HL-60 (cell line): ENCODE results near the gene PRKAG2.

Source experiments
- DNase-seq, 2 experiments: peaks; one replicate each; pipeline ENCODE4 v3.0.0-alpha.2; 2010 to 2020; ENCODE audit warnings: low read depth in 1 of 2, low spot score in 1 of 2
- H3K27ac ChIP-seq: fragments of 250-450 bp; sonication (Bioruptor Pico); replicated peaks from 2 replicates; pipeline ENCODE4 v1.5.1; 2020; ENCODE audit warnings: mild to moderate bottlenecking, moderate library complexity
- H3K27me3 ChIP-seq: fragments of 250-450 bp; sonication (Bioruptor Pico); 2 replicates; pipeline ENCODE4 v1.5.1; 2021; ENCODE audit warnings: mild to moderate bottlenecking, moderate library complexity; ENCODE audit not compliant: insufficient read depth, poor library complexity, severe bottlenecking
- H3K4me3 ChIP-seq: replicated peaks from 2 replicates; pipeline ENCODE4 v1.5.1; 2011; ENCODE audit warnings: mild to moderate bottlenecking, control low read depth, low read length; ENCODE audit not compliant: insufficient read depth
- CTCF ChIP-seq: IDR thresholded peaks from one replicate; pipeline ENCODE4 v1.5.1; 2011; ENCODE audit warnings: low read length, control low read depth, inconsistent platforms; ENCODE audit not compliant: insufficient read depth
- GABPA ChIP-seq: IDR thresholded peaks from 2 replicates; pipeline ENCODE4 v1.6.1; 2012; ENCODE audit warnings: low read depth
- POLR2AphosphoS5 ChIP-seq: IDR thresholded peaks from 2 replicates; pipeline ENCODE4 v1.6.1; 2012; ENCODE audit warnings: low read depth
- SPI1 ChIP-seq: IDR thresholded peaks from 2 replicates; pipeline ENCODE4 v1.6.1; 2012; ENCODE audit warnings: low read depth, mild to moderate bottlenecking, borderline replicate concordance
- TF ChIP-seq, protein P1 (sequence below): IDR thresholded peaks from 2 replicates; pipeline ENCODE4 v1.6.1; 2012; ENCODE audit warnings: low read depth; ENCODE audit not compliant: insufficient replicate concordance

Gene PRKAG2

DNA sequence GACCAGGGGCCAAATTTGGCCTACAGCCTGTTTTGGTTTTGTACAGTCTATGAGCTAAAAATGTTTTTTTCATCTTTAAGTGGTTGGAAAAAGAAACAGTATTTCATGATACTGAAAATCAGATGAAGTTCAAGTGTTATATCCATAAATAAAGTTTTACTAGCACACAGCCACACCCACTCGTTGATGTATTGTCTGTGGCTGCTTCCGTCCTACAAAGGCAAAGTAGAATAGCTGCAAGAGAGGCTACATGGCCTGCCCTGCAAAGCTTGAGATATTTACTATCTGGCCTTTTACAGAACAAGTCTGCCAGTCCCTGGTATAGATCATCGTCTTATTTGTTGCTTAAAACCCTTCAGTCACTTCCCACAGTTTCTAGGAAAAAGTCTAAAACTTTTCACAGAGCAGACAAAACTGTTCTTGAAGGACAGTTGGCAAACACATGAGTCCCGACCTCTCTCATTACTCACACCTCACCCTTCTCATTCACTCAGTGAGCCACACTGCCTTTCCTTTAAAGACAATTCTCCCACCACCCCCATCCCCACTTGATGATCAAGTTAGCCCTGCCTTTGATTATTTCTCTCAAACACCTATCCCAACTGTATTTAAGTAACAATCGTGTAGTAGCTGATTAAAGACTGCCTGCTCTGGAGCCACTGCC, 367.1 kb downstream of the PRKAG2 start:
- no peak overlapping the region for H3K4me3 ChIP-seq
- H3K27me3 ChIP-seq, result no peaks in the 10 kb centered on the region
- H3K27ac ChIP-seq, result no peak overlapping the region
- no peak for DNase-seq
- no peak for TF ChIP-seq POLR2AphosphoS5
- no peak for TF ChIP-seq CTCF
- TF ChIP-seq, protein P1, sequence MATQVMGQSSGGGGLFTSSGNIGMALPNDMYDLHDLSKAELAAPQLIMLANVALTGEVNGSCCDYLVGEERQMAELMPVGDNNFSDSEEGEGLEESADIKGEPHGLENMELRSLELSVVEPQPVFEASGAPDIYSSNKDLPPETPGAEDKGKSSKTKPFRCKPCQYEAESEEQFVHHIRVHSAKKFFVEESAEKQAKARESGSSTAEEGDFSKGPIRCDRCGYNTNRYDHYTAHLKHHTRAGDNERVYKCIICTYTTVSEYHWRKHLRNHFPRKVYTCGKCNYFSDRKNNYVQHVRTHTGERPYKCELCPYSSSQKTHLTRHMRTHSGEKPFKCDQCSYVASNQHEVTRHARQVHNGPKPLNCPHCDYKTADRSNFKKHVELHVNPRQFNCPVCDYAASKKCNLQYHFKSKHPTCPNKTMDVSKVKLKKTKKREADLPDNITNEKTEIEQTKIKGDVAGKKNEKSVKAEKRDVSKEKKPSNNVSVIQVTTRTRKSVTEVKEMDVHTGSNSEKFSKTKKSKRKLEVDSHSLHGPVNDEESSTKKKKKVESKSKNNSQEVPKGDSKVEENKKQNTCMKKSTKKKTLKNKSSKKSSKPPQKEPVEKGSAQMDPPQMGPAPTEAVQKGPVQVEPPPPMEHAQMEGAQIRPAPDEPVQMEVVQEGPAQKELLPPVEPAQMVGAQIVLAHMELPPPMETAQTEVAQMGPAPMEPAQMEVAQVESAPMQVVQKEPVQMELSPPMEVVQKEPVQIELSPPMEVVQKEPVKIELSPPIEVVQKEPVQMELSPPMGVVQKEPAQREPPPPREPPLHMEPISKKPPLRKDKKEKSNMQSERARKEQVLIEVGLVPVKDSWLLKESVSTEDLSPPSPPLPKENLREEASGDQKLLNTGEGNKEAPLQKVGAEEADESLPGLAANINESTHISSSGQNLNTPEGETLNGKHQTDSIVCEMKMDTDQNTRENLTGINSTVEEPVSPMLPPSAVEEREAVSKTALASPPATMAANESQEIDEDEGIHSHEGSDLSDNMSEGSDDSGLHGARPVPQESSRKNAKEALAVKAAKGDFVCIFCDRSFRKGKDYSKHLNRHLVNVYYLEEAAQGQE, result no peak
- no peak for TF ChIP-seq GABPA
- TF ChIP-seq SPI1, result no peak

DNA sequence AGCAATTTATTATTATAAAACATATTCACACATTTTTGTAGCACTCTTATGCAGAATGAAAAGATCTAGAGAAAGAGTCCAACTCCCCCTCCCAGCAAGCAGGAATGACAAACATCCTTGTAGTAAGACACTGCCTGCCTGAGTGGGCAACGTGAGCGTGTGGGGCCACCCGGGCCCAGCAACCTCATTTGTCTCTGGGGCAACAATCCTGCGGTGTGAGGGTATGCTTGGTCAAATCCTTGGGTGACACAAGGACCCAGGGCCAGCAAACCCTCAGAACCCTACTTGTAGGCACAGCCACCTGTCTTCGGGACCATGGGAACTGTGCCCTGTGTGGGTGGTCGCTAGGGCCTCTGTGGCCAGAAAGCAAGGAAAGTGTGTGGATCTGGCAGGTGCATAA, 367.9 kb downstream of the PRKAG2 start:
- TF ChIP-seq POLR2AphosphoS5 (no peak), CTCF (no peak)
- no peaks in the 10 kb centered on the region for H3K27me3 ChIP-seq
- no peak overlapping the region for H3K4me3 ChIP-seq
- DNase-seq, result no peak
- H3K27ac ChIP-seq, result no peak overlapping the region

DNA sequence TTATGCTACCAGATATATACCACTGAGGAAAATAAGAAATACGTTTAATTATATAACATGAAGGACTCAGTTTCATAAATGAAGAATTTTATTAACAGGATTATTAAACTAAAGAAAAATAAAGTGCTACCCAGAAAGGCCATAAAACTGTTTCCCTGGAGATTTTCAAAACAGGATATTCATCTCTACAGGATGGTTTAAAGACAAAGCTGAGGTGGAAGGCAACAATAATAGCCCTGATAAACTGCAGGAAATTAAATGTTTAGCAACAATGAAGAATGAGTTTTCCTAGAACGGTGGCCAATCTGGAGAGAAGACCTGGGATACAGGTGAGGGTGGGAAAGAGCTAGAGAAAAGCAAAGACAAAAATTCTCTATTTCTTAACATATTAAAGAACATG, 369.1 kb downstream of the PRKAG2 start:
- TF ChIP-seq CTCF (no peak), SPI1 (no peak), POLR2AphosphoS5 (no peak), GABPA (no peak)
- TF ChIP-seq, protein P1, result no peak
- Histone ChIP-seq H3K27me3 (no peaks in the 10 kb centered on the region), H3K4me3 (no peak overlapping the region), H3K27ac (no peak overlapping the region)
- DNase-seq, result no peak

- DNase-seq, result peak in 1 of 2 experiments; percentile 26
- H3K27me3 ChIP-seq, result no peaks in the 10 kb centered on the region
- H3K4me3 ChIP-seq, result no peak overlapping the region
- H3K27ac ChIP-seq, result no peak overlapping the region
- no peak for TF ChIP-seq POLR2AphosphoS5
- TF ChIP-seq, protein P1, result no peak
Observed at GRCh38 chr7:151506901-151507382, 370.0 kb downstream of the PRKAG2 start.
